HG02588 (cell line): Measurements from ENCODE around the gene ESRRG.

Experiments
- ATAC-seq: cut with Tn5 transposase; IDR thresholded peaks from one replicate; pipeline ENCODE4 v1.9.1; 2021; ENCODE audit warnings: mild to moderate bottlenecking, moderate library complexity; ENCODE audit not compliant: unreplicated experiment

ESRRG gene

GRCh38 chr1:216523043-216523442, 200.2 kb downstream of the ESRRG start:
- ATAC-seq, result no peak

DNA sequence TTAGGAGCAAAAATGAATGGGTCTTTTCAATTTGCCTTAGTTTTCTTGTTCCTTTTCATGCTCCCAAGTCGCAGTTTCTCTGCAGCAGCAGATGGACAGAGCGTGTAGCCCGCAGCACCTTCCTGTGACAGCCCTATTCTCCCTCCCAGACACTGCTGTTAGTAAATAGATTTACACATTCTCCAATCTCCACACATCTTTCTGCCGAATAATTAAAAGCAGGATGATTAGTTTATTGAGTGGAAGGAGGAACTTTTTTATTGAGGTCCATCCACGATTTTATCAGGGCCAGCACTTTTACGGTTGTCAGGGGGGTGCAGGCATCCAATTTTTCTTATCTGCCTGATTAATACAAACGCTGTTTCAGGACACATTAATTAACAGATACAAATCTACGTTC, 201.8 kb downstream of the ESRRG start:
- ATAC-seq, result no peak

DNA sequence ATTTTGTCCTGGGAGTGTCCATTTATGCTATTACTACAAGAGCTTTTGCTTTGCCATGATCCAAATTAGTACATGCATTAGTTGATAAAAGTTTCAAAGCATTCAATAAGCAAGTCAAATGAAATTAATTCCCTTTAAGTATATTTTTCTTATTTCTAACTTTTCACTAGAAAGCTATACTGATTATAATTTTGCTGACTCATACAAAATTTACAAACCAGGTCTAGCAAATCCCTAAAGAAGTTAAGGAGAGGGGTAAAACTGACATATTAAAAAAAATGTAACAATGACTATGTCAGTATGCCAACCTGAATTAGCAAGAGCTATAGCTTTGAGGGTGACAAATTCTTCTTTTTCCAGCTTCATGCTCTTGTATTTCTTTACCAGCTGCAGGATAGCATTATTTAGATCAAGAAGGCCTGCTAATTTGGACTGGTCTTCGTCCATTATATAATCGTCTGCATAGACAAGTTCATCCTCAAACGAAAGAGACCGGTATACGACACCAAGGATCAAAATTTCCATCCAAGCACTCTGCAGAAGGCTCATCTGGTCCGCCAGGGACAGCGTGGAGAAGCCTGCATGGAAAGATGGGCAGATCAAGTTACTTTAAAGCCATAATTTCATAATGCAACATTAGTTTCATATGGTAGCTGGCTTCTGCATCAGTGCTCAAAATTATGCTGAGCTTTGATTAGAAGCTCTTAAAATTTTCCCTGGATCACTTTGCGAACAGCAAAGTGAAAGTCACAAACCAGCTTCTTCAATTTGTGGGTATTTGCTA, 204.2 kb downstream of the ESRRG start:
- no peak for ATAC-seq

DNA sequence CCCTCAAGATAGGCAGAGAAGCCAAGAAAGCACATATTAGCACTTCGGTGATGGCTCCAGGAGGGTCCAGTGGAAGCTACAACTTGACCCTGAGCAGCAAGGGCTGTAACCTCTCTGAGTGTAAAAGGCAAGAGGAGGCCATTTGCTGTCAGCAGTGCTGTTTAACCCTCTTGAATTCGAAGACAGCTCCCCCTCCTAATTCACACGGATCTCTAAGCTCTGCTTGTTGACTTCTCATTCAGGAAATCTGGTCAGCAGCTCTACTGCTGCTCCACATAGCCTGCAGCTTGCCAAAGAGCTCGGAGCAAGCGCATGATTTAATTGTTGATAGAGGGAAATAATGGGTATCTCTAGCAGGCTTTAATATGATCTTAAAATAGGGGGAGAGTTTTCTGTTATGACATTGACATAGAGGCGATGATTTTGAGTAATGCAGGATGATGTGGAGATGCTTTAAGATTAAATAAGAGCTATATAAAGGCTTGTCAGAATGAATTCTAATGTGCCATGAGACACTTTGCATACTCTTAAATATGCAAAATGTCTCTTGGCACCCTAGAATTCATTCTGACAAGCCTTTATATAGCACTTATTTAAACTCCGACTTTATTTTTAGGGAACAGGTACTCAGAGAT, 220.6 kb downstream of the ESRRG start:
- ATAC-seq, result no peak

DNA sequence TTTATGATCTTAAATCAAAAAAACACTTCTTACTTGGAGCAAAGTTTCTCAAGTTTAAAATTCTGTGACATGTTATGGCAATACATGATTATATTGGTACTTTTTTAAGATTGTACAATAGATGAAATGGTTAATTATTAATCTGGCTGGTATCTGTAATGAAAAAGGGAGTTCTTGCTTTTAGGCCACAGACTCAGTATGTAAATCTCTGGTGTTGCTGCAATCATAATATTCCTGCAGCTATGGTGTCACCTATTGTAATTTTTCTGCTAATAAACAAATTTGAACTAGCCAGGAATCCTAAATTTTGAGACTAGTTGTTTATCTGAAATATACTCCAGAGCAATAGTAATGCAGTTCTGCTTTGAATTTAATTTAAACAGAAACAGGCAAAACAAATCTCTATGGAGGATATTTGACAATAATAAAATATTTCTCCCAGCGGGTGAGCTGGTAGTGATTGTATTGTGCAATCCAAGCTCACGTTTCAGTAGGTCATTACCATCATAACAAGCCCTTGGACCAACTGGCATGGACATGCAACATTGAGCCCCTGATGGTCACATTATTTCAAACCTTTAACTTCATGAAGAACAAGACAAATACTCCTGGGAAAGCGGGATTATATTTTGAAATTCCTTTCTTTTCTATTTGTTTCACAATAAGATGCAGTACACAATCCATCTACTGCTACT, 222.8 kb downstream of the ESRRG start:
- no peak for ATAC-seq

GRCh38 chr1:216499581-216500272, 223.5 kb downstream of the ESRRG start:
- no peak for ATAC-seq

GRCh38 chr1:216498277-216498676, 225.0 kb downstream of the ESRRG start:
- no peak for ATAC-seq

DNA sequence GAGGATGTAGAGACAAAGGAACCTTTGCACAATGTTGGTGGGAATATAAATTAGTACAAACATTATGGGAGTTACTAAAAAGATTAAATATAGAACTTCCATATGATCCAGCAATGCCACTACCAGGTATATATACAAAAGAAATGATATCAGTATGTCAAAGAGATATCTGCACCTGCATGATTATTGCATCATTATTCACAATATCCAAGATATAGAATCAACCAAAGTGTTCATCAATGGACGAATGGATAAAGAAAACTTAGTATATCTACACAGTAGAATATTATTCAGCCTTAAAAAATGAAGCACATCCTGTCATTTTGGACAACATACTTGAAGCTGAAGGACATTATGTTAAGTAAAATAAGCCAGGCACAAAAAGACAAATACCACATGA, 238.2 kb downstream of the ESRRG start:
- ATAC-seq, result no peak

DNA sequence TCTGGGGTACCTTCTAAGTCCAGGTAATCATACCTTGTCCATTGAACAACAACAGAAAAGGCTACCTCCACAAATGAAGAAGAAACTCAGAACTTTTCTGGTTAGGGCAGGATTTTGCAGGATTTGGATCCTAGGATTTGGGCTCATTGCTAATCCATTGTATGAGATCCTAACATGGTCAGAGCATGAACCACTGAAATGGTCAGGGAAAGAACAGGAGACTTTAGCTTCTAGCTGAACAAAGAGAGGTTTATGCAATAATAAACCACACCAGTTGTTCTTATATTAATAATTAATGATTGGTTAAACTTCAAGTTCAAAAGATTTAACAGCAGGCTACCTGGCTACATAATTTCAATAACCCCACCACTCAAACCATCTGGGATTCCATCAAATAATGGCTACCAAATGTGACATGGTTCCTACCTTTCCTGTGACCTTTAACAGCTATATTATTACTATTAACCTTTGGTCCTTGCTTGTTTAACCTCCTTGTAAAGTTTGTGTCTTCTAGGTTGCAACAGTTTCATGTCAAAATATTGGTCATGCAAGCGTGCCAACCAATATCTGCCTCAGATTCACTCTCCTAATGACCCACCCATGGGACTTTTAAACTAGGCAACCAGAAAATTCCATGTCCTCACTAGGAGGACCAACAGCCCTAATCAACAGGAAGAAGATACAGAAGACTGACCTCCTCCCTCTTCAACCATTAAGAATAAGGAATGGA, 239.4 kb downstream of the ESRRG start:
- ATAC-seq, result no peak

GRCh38 chr1:216482620-216483019, 240.6 kb downstream of the ESRRG start:
- no peak for ATAC-seq

GRCh38 chr1:216478238-216478637, 245.0 kb downstream of the ESRRG start:
- ATAC-seq, result no peak

GRCh38 chr1:216476341-216476740, 246.9 kb downstream of the ESRRG start:
- ATAC-seq, result no peak

GRCh38 chr1:216475659-216476276, 247.5 kb downstream of the ESRRG start:
- ATAC-seq, result no peak

- ATAC-seq, result no peak
Measured at GRCh38 chr1:216466162-216466801, 256.9 kb downstream of the ESRRG start.

GRCh38 chr1:216464489-216464888, 258.7 kb downstream of the ESRRG start:
- no peak for ATAC-seq

DNA sequence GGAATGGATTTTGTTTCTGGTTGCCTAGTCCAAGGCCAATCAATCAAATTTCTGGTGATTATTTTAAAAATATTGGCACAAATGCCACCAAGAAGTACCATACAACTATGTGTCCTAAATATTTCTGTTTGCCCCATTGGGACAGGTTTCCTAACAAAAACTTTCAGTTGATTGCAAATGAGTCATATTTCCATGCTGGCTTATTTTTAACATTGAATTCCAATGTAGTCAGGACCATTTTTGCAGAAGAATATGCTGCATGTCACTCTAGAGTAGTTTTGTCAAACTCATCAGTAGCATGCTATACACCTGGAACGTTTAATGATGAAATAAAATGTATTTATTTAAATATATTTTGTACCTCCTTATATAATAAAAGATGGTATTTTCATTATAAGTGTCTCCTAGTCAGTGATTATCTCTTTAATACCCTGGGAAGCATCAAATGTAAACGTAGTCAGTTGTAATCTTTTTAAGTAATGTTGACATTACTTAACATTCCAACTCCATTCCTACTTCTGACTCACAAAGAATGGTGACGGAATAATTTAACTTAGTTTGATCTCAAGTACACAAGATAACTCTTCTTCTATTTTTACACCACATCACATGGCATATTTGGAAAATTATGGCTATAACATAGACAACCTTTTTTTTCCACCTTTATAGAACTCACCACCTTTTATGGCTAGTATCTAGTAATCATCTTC, 261.0 kb downstream of the ESRRG start:
- no peak for ATAC-seq

DNA sequence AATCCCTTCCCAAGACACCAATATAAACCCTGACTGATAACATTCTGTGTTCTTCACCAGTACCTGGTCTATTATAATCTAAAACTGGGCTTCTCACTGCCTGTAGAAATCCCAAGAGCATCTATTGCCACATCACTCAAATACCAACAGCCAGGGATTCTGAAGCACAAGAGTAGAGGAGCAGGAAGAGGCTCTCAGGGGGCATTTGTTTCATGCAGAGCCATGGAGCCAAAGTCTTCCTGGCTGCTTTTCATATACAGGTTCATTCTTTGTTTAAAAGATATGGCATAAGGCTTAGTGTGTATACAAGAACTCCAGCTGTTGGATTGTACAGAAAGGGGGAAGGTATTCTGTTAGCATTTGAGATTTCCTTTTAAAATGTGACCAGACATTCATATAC, 261.8 kb downstream of the ESRRG start:
- ATAC-seq, result no peak

GRCh38 chr1:216459651-216460207, 263.5 kb downstream of the ESRRG start:
- no peak for ATAC-seq

- ATAC-seq, result no peak
Measured at GRCh38 chr1:216458812-216459211, 264.4 kb downstream of the ESRRG start.
